NCI-H187 treated with DMSO at 0.1 percent for 48 hours (cell line): Measurements from ENCODE around the gene VGF.
"Not testable (repeated sequence)": the region's sequence is repeated elsewhere in the genome, so short reads cannot be mapped to it uniquely, and the experiment has no call there.

ENCODE experiments used
- DNase-seq: peaks from one replicate; lab custom pipeline; 2025; lab: John Stamatoyannopoulos, UW

VGF gene

GRCh38 chr7:101165075-101165957, at the start of gene VGF:
Gene VGF, minus strand, starts transcription at chr7:101165569. Its CDS starts 726 bp downstream, at chr7:101164843.
- peak; percentile 73 for DNase-seq

GRCh38 chr7:101212014-101212413, 46.6 kb upstream of the VGF start:
- no peak for DNase-seq

GRCh38 chr7:101211501-101211900, 46.1 kb upstream of the VGF start:
- no peak for DNase-seq

- no peak for DNase-seq
These were observed 44.8 kb upstream of the VGF start for GRCh38 chr7:101210143-101210542.

GRCh38 chr7:101208794-101209193, 43.4 kb upstream of the VGF start:
- DNase-seq: no peak

GRCh38 chr7:101207459-101207858, 42.1 kb upstream of the VGF start:
- no peak for DNase-seq

GRCh38 chr7:101206665-101207042, 41.3 kb upstream of the VGF start:
- no peak for DNase-seq

GRCh38 chr7:101205901-101206664, 40.7 kb upstream of the VGF start:
- DNase-seq: no peak

- DNase-seq: not testable (repeated sequence)
These were observed 38.7 kb upstream of the VGF start for GRCh38 chr7:101203740-101204738.

- DNase-seq: no peak
These were observed 37.2 kb upstream of the VGF start for GRCh38 chr7:101202603-101202918.

GRCh38 chr7:101201695-101202602, 36.6 kb upstream of the VGF start:
- no peak for DNase-seq

GRCh38 chr7:101200862-101201599, 35.7 kb upstream of the VGF start, which contains the start of gene MOGAT3:
Gene MOGAT3, minus strand, starts transcription at chr7:101201036. Its CDS starts 182 bp downstream, at chr7:101200854.
- no peak for DNase-seq

- no peak for DNase-seq
These were observed 35.1 kb upstream of the VGF start for GRCh38 chr7:101200504-101200861.

GRCh38 chr7:101199522-101199921, 34.2 kb upstream of the VGF start:
- DNase-seq: not testable (repeated sequence)

GRCh38 chr7:101198476-101198875, 33.1 kb upstream of the VGF start:
- DNase-seq: no peak

- no peak for DNase-seq
These were observed 32.6 kb upstream of the VGF start for GRCh38 chr7:101197991-101198390.

- DNase-seq: no peak
These were observed 30.5 kb upstream of the VGF start for GRCh38 chr7:101195884-101196283.

GRCh38 chr7:101189109-101189508, 23.7 kb upstream of the VGF start:
- no peak for DNase-seq

GRCh38 chr7:101186844-101187428, 21.6 kb upstream of the VGF start:
- DNase-seq: no peak

GRCh38 chr7:101186194-101186593, 20.8 kb upstream of the VGF start:
- DNase-seq: no peak
